Adrenal gland (tissue), 12 donors: Measurements from ENCODE around the gene SHANK2. TPM values are rescaled to one million over a fixed set of nuclear protein-coding genes. Genes with fewer than 3 reads are reported as not detected.
A peak's percentile ranks its signal among the peaks of the same experiment; 100 is the strongest.

Experiments
- DNase-seq, 7 donors: peaks; one replicate each; pipeline ENCODE4 v3.0.0-alpha.2; 2019 to 2020
- H3K27ac ChIP-seq, 5 donors: fragments of 200-600 bp; sonication (generic) in 4 of 5; 1 replicate in 3 of 5; 2 replicates in 2 of 5; pipeline versions ENCODE4 v1.5.1 to v1.8.0; 2016 to 2020; ENCODE audit warnings: mild to moderate bottlenecking in 1 of 5
- H3K27me3 ChIP-seq: fragments of 200-600 bp; 2 replicates; pipeline ENCODE4 v1.8.0; 2021
- H3K36me3 ChIP-seq, 2 donors: fragments of 200-600 bp; replicated peaks in 1 of 2; 1 replicate in 1 of 2; 2 replicates in 1 of 2; pipeline versions ENCODE4 v1.5.1 to v1.8.0; 2018 to 2022
- H3K4me1 ChIP-seq, 2 donors: fragments of 200-600 bp; replicated peaks in 1 of 2; 1 replicate in 1 of 2; 2 replicates in 1 of 2; pipeline versions ENCODE4 v1.5.1 to v1.8.0; 2018 to 2021
- H3K4me3 ChIP-seq, 4 donors: fragments of 200-600 bp; sonication (generic) in 3 of 4; one replicate each; pipeline ENCODE4 v1.5.1; 2016 to 2018
- H3K9me3 ChIP-seq, 3 donors: fragments of 200-600 bp; sonication (generic) in 1 of 3; replicated peaks in 1 of 3; 1 replicate in 2 of 3; 2 replicates in 1 of 3; pipeline versions ENCODE4 v1.5.1 to v1.8.0; 2016 to 2021
- CTCF ChIP-seq, 6 experiments: fragments of 450-650 bp in 4 of 6; fragments of 200-600 bp in 2 of 6; sonication (generic) in 1 of 6; IDR thresholded peaks; 1 replicate in 5 of 6; 2 replicates in 1 of 6; pipeline versions ENCODE4 v1.5.1 to v1.8.0; 2016 to 2021; ENCODE audit warnings: antibody characterized with exemption in 6 of 6, mild to moderate bottlenecking in 2 of 6, moderate library complexity in 1 of 6
- POLR2A ChIP-seq, 2 donors: fragments of 450-650 bp; IDR thresholded peaks; one replicate each; pipeline ENCODE4 v1.6.1; 2017; ENCODE audit warnings: antibody characterized with exemption in 2 of 2, mild to moderate bottlenecking in 2 of 2, moderate library complexity in 1 of 2
- WGBS, 4 donors: extraction: QIAGEN DNeasy Blood & Tissue Kit in 2 of 4; methylation state at CpG; one replicate each; pipeline versions ENCODE4 v1.1.5 to v1.1.7; 2013 to 2017; 5-methylcytosine and 5-hydroxymethylcytosine counted together
- intact Hi-C, 2 donors: fragments of 100-400 bp; cut with DNase I; formaldehyde crosslinking; loops; one replicate each; pipeline versions ENCODE4 v1.14.1 to v1.15.0; 2022 to 2023
- polyA plus RNA-seq, 3 donors: library from polyadenylated mRNA; stranded (reverse); fragments of 200-250 nt in 2 of 3; fragments of 350-450 nt in 1 of 3; fragmentation: Illumina TruSeq in 1 of 3; extraction: RNeasy Lipid Tissue Mini Kit (QIAGEN cat#74804) in 1 of 3; gene quantifications; one replicate each; pipeline ENCODE4 v1.2.3, GENCODE V29; 2013 to 2014
- total RNA-seq, 9 donors: library from RNA; depleted of rRNA in 4 of 9; stranded (reverse); fragments of >200 nt in 4 of 9; fragments of 120-200 nt in 1 of 9; fragmentation: NEBNext Ultra II Directional in 1 of 9; extraction: Animal tissue kit (Norgen Biotek cat#: 25700) in 1 of 9; gene quantifications; one replicate each; pipeline versions ENCODE4 v1.1.0 to v1.2.4, GENCODE V29; 2013 to 2023
- donor health status: healthy with polysubstance abuse.
- donor health status: Bipolar disorder and iron deficiency.
- donor health status: DM: yes; HTN: yes; CAD: no.
- donor health status: DM: no; HTN: no; CAD: no.
- donor health status: DM: no; HTN: no; CAD: no.
- donor health status: DM: yes; HTN: yes; CAD: no.

The SHANK2 gene
- total and polyA plus RNA-seq, 12 donors = 0.77 to 6.4 (median 2.3) TPM

- DNase-seq = peak in 1 of 7 donors; percentile 4
- TF ChIP-seq POLR2A (IDR thresholded peaks at IDR 0.05) = no peak
- no peak for TF ChIP-seq CTCF (IDR thresholded peaks at IDR 0.05)
- no peaks in the 10 kb centered on the region for H3K36me3 ChIP-seq
- H3K9me3 ChIP-seq = no peaks in the 10 kb centered on the region
- no peak overlapping the region for H3K27ac ChIP-seq
- H3K27me3 ChIP-seq = no peaks in the 10 kb centered on the region
- H3K4me3 ChIP-seq = no peak overlapping the region
- 74 to 86% (median 82%) methylated on average over 6 to 10 of the region's 10 CpGs for WGBS, 4 donors
- H3K4me1 ChIP-seq = no peaks in the 10 kb centered on the region
- intact Hi-C loops = no loop called here
Observed at GRCh38 chr11:71209656-71210055, 42.7 kb downstream of the SHANK2 start.

GRCh38 chr11:71209181-71209580, 43.2 kb downstream of the SHANK2 start:
- 86 to 100% (median 88%) methylated on average over 1 to 7 of the region's 7 CpGs for WGBS, 4 donors
- Histone ChIP-seq H3K4me3 (no peak overlapping the region), H3K36me3 (no peaks in the 10 kb centered on the region), H3K4me1 (no peaks in the 10 kb centered on the region), H3K27me3 (no peaks in the 10 kb centered on the region), H3K27ac (no peak overlapping the region), H3K9me3 (no peaks in the 10 kb centered on the region)
- DNase-seq = peak in 1 of 7 donors; percentile 3
- TF ChIP-seq POLR2A (IDR thresholded peaks at IDR 0.05) (no peak), CTCF (IDR thresholded peaks at IDR 0.05) (no peak)
- intact Hi-C loops = no loop called here

- no peak overlapping the region for H3K4me3 ChIP-seq
- DNase-seq = no peak
- no peaks in the 10 kb centered on the region for H3K36me3 ChIP-seq
- no peak for TF ChIP-seq CTCF (IDR thresholded peaks at IDR 0.05)
- intact Hi-C loops = no loop called here
- no peaks in the 10 kb centered on the region for H3K4me1 ChIP-seq
- no peaks in the 10 kb centered on the region for H3K9me3 ChIP-seq
- H3K27me3 ChIP-seq = no peaks in the 10 kb centered on the region
- 79 to 95% (median 84%) methylated on average over 6 to 9 of the region's 9 CpGs for WGBS, 4 donors
- H3K27ac ChIP-seq = no peak overlapping the region
Observed at GRCh38 chr11:71208011-71208774, 44.2 kb downstream of the SHANK2 start.

- intact Hi-C loops = no loop called here
- DNase-seq = no peak
- no peak for TF ChIP-seq CTCF (IDR thresholded peaks at IDR 0.05)
- TF ChIP-seq POLR2A (IDR thresholded peaks at IDR 0.05) = no peak
- WGBS, 4 donors = 78 to 88% (median 85%) methylated on average over 6 to 7 of the region's 7 CpGs
- Histone ChIP-seq H3K36me3 (no peaks in the 10 kb centered on the region), H3K27me3 (no peaks in the 10 kb centered on the region), H3K9me3 (no peaks in the 10 kb centered on the region), H3K4me3 (no peak overlapping the region), H3K27ac (no peak overlapping the region), H3K4me1 (no peaks in the 10 kb centered on the region)
Observed at GRCh38 chr11:71207563-71207962, 44.8 kb downstream of the SHANK2 start.
